Stimulated activated naive CD8-positive, alpha-beta T cell treated with anti-CD3 and anti-CD28 coated beads, Interleukin-15, Interleukin-2, amounts not matched to agents 100 U/mL and 50 U/mL, for 24 hours (primary cell): ENCODE data around the gene ITPRID1.

ENCODE experiments used
- ATAC-seq: fragments of 150-1000 bp; cut with Tn5 transposase; one replicate; pipeline ENCODE4 v1.10.0; 2021
- DNase-seq: peaks from one replicate; pipeline ENCODE4 v3.0.0; 2021

ITPRID1 gene

DNA sequence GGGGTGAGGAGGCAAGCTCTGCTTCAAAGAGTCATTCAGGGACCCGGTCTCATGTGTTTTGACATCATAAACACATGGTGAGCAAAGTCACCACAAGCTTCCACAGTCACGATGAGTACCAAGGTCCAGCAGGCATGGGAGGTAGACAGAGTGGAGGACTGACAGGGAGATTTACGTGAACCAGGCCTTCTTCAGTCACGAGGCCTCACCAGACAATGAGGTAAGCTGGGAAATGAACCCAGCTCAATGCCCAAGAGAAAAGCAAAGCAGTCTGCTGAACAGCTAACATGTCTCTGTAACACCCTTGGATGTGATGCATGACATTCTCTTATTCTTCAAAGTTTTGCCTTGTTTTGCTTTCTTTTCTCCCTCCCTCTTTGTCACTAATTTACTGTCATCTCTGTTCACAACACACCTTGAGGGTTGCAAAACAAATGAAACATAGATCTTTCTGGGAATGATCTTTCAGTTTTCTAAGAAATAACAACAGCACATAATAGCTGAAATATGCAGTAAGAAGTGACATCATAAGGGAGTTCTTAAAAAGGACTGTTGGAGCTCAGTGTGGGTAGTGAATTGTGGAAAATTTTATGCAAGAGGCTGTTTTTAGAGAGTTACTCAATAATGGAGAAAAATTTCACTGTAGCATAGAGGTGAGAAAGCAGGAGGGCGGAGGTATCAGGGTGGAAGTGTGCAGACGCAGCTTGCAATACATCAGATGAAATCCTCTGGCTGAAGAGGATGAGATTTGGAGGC, 182.1 kb downstream of the ITPRID1 start:
- ATAC-seq (no peak), DNase-seq (no peak)

DNA sequence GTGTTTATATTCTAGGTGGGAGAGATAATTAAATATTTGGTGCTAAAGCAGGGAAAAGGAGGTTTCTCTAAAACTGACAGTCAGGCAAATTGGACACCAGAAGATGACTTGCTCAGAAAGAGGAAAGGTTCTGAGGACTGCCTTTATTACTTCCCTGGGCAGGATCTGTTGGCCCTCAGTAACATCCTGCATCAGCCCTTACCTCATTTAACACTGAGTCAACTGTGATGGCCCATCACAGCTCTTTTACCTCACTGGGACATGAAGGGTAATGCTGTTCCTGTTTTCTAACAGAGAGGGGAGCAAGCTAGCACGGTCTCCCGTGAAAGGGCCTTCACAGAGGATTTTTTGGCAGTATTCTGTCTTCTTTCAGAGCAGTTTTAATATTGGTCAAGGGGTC, 185.2 kb downstream of the ITPRID1 start:
- no peak for DNase-seq
- ATAC-seq, result no peak

GRCh38 chr7:31702354-31702753, 188.5 kb downstream of the ITPRID1 start:
- DNase-seq (no peak), ATAC-seq (no peak)

DNA sequence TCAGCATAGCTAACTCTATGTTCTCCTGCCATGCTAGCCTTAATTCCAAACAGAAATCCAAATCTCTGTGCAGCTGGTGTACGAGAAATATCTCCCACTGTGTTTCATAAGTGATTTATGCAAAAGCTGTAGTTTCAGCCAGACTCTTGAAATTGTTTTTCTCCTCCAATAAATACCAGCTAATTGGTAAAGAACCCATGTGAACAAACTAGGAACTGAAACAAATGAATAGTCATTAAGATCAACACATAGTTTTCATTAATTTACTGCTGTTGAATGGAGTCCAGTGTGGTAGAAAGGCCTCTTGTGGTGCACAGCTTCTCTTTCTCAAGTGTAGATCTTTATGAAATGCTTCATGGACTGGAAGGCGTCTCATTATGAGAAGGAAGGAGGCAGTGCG, 191.5 kb downstream of the ITPRID1 start:
- DNase-seq, result no peak
- ATAC-seq, result no peak

- DNase-seq (no peak), ATAC-seq (no peak)
These were observed 193.2 kb downstream of the ITPRID1 start for GRCh38 chr7:31707089-31707488.
